Stimulated activated memory B cell treated with anti-CD40 and anti-IgM and Interleukin-4, amounts not matched to agents 10 μg/mL and 1 μg/mL and 100 μg/mL, for 72 hours (primary cell): ENCODE results near the gene ITSN1.

Experiments used
- ATAC-seq: fragments of 150-1000 bp; cut with Tn5 transposase; 2 replicates; pipeline ENCODE4 v1.10.0; 2021
- H3K27ac Mint-ChIP-seq: one replicate; pipeline ENCODE4 v1.8.0; 2022; ENCODE audit warnings: mild to moderate bottlenecking, mixed read lengths
- H3K27me3 Mint-ChIP-seq: one replicate; pipeline ENCODE4 v1.8.0; 2022; ENCODE audit warnings: mixed read lengths
- H3K36me3 Mint-ChIP-seq: one replicate; pipeline ENCODE4 v1.8.0; 2022; ENCODE audit warnings: mixed read lengths
- H3K4me1 Mint-ChIP-seq: one replicate; pipeline ENCODE4 v1.8.0; 2022; ENCODE audit warnings: mixed read lengths
- H3K4me3 Mint-ChIP-seq: one replicate; pipeline ENCODE4 v1.8.0; 2022; ENCODE audit warnings: mild to moderate bottlenecking, moderate library complexity, mixed read lengths
- H3K9me3 Mint-ChIP-seq: one replicate; pipeline ENCODE4 v1.8.0; 2022; ENCODE audit warnings: mixed read lengths

ITSN1 gene

GRCh38 chr21:33685613-33686197 lies 43.4 kb downstream of the ITSN1 start:
- Mint-ChIP-seq H3K27me3 (peaks cover 8% of the 10 kb centered on the region), H3K36me3 (no peaks in the 10 kb centered on the region), H3K4me3 (no peak overlapping the region), H3K9me3 (no peaks in the 10 kb centered on the region), H3K27ac (no peak overlapping the region), H3K4me1 (peaks cover under 1% of the 10 kb centered on the region)
- no peak for ATAC-seq

- ATAC-seq = no peak
- H3K36me3 Mint-ChIP-seq = no peaks in the 10 kb centered on the region
- H3K27ac Mint-ChIP-seq = no peak overlapping the region
- no peaks in the 10 kb centered on the region for H3K9me3 Mint-ChIP-seq
- peaks cover 8% of the 10 kb centered on the region for H3K27me3 Mint-ChIP-seq
- H3K4me1 Mint-ChIP-seq = peaks cover 6% of the 10 kb centered on the region
- H3K4me3 Mint-ChIP-seq = no peak overlapping the region
Observed at GRCh38 chr21:33686386-33686785, 44.1 kb downstream of the ITSN1 start.

- H3K36me3 Mint-ChIP-seq = no peaks in the 10 kb centered on the region
- no peaks in the 10 kb centered on the region for H3K9me3 Mint-ChIP-seq
- peaks cover 6% of the 10 kb centered on the region for H3K4me1 Mint-ChIP-seq
- H3K4me3 Mint-ChIP-seq = no peak overlapping the region
- no peak for ATAC-seq
- peaks cover 8% of the 10 kb centered on the region for H3K27me3 Mint-ChIP-seq
- no peak overlapping the region for H3K27ac Mint-ChIP-seq
Observed at GRCh38 chr21:33687634-33688033, 45.3 kb downstream of the ITSN1 start.

GRCh38 chr21:33688353-33688752 lies 46.1 kb downstream of the ITSN1 start:
- peaks cover 6% of the 10 kb centered on the region for H3K4me1 Mint-ChIP-seq
- no peak overlapping the region for H3K27ac Mint-ChIP-seq
- ATAC-seq = no peak
- H3K27me3 Mint-ChIP-seq = peaks cover 8% of the 10 kb centered on the region
- H3K36me3 Mint-ChIP-seq = no peaks in the 10 kb centered on the region
- no peaks in the 10 kb centered on the region for H3K9me3 Mint-ChIP-seq
- H3K4me3 Mint-ChIP-seq = no peak overlapping the region

GRCh38 chr21:33690874-33691273 lies 48.6 kb downstream of the ITSN1 start:
- ATAC-seq = no peak
- Mint-ChIP-seq H3K9me3 (no peaks in the 10 kb centered on the region), H3K36me3 (no peaks in the 10 kb centered on the region), H3K27ac (no peak overlapping the region), H3K4me1 (peaks cover 6% of the 10 kb centered on the region), H3K4me3 (no peak overlapping the region), H3K27me3 (peaks cover 8% of the 10 kb centered on the region)

GRCh38 chr21:33691945-33692603 lies 49.8 kb downstream of the ITSN1 start:
- no peak for ATAC-seq
- Mint-ChIP-seq H3K27ac (no peak overlapping the region), H3K4me1 (peaks cover 6% of the 10 kb centered on the region), H3K36me3 (no peaks in the 10 kb centered on the region), H3K4me3 (no peak overlapping the region), H3K27me3 (peaks cover 8% of the 10 kb centered on the region), H3K9me3 (no peaks in the 10 kb centered on the region)

- Mint-ChIP-seq H3K27me3 (peaks cover 11% of the 10 kb centered on the region), H3K4me1 (peaks cover 4% of the 10 kb centered on the region), H3K36me3 (no peaks in the 10 kb centered on the region), H3K4me3 (no peak overlapping the region), H3K27ac (no peak overlapping the region), H3K9me3 (no peaks in the 10 kb centered on the region)
- ATAC-seq = no peak
Observed at GRCh38 chr21:33695813-33696212, 53.5 kb downstream of the ITSN1 start.

- no peaks in the 10 kb centered on the region for H3K4me1 Mint-ChIP-seq
- no peak overlapping the region for H3K27ac Mint-ChIP-seq
- no peaks in the 10 kb centered on the region for H3K36me3 Mint-ChIP-seq
- no peaks in the 10 kb centered on the region for H3K9me3 Mint-ChIP-seq
- ATAC-seq = no peak
- no peak overlapping the region for H3K4me3 Mint-ChIP-seq
- peaks cover 14% of the 10 kb centered on the region for H3K27me3 Mint-ChIP-seq
Observed at GRCh38 chr21:33696465-33696864, 54.2 kb downstream of the ITSN1 start.

GRCh38 chr21:33698087-33698860 lies 56.0 kb downstream of the ITSN1 start:
- no peaks in the 10 kb centered on the region for H3K9me3 Mint-ChIP-seq
- ATAC-seq = no peak
- H3K27ac Mint-ChIP-seq = no peak overlapping the region
- H3K4me3 Mint-ChIP-seq = no peak overlapping the region
- H3K4me1 Mint-ChIP-seq = no peaks in the 10 kb centered on the region
- peaks cover 14% of the 10 kb centered on the region for H3K27me3 Mint-ChIP-seq
- H3K36me3 Mint-ChIP-seq = no peaks in the 10 kb centered on the region

- Mint-ChIP-seq H3K36me3 (no peaks in the 10 kb centered on the region), H3K9me3 (no peaks in the 10 kb centered on the region), H3K4me3 (no peak overlapping the region), H3K27me3 (peaks cover 14% of the 10 kb centered on the region), H3K4me1 (no peaks in the 10 kb centered on the region), H3K27ac (no peak overlapping the region)
- ATAC-seq = no peak
Observed at GRCh38 chr21:33699277-33699676, 57.0 kb downstream of the ITSN1 start.

GRCh38 chr21:33700491-33700890 lies 58.2 kb downstream of the ITSN1 start:
- H3K27me3 Mint-ChIP-seq = peaks cover 14% of the 10 kb centered on the region
- no peak overlapping the region for H3K27ac Mint-ChIP-seq
- no peaks in the 10 kb centered on the region for H3K4me1 Mint-ChIP-seq
- H3K9me3 Mint-ChIP-seq = no peaks in the 10 kb centered on the region
- no peaks in the 10 kb centered on the region for H3K36me3 Mint-ChIP-seq
- no peak overlapping the region for H3K4me3 Mint-ChIP-seq
- no peak for ATAC-seq

- Mint-ChIP-seq H3K4me3 (no peak overlapping the region), H3K9me3 (peaks cover 3% of the 10 kb centered on the region), H3K27me3 (peaks cover 20% of the 10 kb centered on the region), H3K36me3 (peaks cover 4% of the 10 kb centered on the region), H3K27ac (no peak overlapping the region), H3K4me1 (no peaks in the 10 kb centered on the region)
- no peak for ATAC-seq
Observed at GRCh38 chr21:33703750-33704606, 61.7 kb downstream of the ITSN1 start.

- no peak for ATAC-seq
- H3K9me3 Mint-ChIP-seq = peaks cover 6% of the 10 kb centered on the region
Observed at GRCh38 chr21:33707846-33708245, 65.5 kb downstream of the ITSN1 start.

GRCh38 chr21:33708874-33709273 lies 66.6 kb downstream of the ITSN1 start:
- Mint-ChIP-seq H3K27ac (no peak overlapping the region), H3K36me3 (peaks cover 5% of the 10 kb centered on the region), H3K4me3 (no peak overlapping the region), H3K9me3 (peaks cover 6% of the 10 kb centered on the region), H3K4me1 (no peaks in the 10 kb centered on the region), H3K27me3 (peaks cover 20% of the 10 kb centered on the region)
- no peak for ATAC-seq

More at GRCh38 chr21:33707846-33708245, 65.5 kb downstream of the ITSN1 start:
- Mint-ChIP-seq H3K27me3 (peaks cover 17% of the 10 kb centered on the region), H3K4me1 (no peaks in the 10 kb centered on the region), H3K4me3 (no peak overlapping the region), H3K27ac (no peak overlapping the region), H3K36me3 (peaks cover 5% of the 10 kb centered on the region)
